ENCODE measurements around the gene EFHD2. TPM values are rescaled to one million over a fixed set of nuclear protein-coding genes. Genes with fewer than 3 reads are reported as not detected.

Gene EFHD2
- total RNA-seq, 1 experiment from 2014 or later: 69.7 TPM

DNA sequence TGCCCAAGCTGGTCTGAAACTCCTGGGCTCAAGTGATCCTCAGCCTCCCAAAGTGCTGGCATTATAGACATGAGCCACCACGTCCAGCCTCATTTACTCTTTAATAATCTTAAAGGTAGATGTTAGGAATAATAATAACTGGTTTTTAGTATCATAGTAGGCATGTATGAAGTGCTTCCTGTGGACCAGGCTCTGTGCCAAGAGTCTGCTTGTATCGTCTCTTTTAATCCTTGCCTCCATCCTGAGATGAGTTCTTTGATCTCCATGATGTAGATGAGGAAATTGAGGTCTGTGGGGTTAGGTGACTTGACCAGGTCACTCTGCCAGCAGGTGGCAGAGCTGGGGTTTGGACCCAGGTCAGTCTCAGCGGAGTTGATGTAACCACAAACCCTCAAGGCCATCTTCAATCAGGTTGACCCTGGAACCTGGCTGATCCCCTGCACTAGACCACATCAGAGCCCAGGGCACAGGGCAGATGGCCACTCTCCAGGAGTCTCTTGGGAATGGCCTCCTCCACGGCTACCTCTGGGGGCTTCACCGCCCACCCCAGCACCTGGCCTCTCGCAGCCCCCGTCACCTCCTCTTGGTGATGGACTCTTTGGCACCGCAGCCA lies 11.3 kb downstream of the EFHD2 start:
- no peaks in the 10 kb centered on the region for H3K9me2 ChIP-seq (ENCODE audit: insufficient read depth)
- H4K20me1 ChIP-seq (ENCODE audit: insufficient read depth): peaks cover 10% of the 10 kb centered on the region; the same call in 1 of the 2 replicates
- ATAC-seq: peak; percentile 45
- no peak overlapping the region for H2AFZ ChIP-seq (ENCODE audit: low read depth, low read length, poor library complexity, severe bottlenecking)
- no TSS peak for BruUV-seq (replicated peaks)
- no peak overlapping the region for H3K27ac ChIP-seq (ENCODE audit: low read depth, low read length)
- TF ChIP-seq TCF7L2 (IDR thresholded peaks at IDR 0.05; ENCODE audit: borderline replicate concordance, extremely low read depth, insufficient read depth, insufficient read length): peak; percentile 79
- TF ChIP-seq, protein P1, sequence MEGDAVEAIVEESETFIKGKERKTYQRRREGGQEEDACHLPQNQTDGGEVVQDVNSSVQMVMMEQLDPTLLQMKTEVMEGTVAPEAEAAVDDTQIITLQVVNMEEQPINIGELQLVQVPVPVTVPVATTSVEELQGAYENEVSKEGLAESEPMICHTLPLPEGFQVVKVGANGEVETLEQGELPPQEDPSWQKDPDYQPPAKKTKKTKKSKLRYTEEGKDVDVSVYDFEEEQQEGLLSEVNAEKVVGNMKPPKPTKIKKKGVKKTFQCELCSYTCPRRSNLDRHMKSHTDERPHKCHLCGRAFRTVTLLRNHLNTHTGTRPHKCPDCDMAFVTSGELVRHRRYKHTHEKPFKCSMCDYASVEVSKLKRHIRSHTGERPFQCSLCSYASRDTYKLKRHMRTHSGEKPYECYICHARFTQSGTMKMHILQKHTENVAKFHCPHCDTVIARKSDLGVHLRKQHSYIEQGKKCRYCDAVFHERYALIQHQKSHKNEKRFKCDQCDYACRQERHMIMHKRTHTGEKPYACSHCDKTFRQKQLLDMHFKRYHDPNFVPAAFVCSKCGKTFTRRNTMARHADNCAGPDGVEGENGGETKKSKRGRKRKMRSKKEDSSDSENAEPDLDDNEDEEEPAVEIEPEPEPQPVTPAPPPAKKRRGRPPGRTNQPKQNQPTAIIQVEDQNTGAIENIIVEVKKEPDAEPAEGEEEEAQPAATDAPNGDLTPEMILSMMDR (IDR thresholded peaks at IDR 0.05 in 2 of 3, conservative IDR thresholded peaks at IDR 0.05 in 1 of 3; ENCODE audit: borderline replicate concordance in 1 of 3, insufficient read depth in 1 of 3, low read depth in 2 of 3, low read length in 2 of 3): peak in 2 of 3 experiments; percentile 25 to 27; a peak in 2 of 6 replicates
- TF ChIP-seq, protein P2, sequence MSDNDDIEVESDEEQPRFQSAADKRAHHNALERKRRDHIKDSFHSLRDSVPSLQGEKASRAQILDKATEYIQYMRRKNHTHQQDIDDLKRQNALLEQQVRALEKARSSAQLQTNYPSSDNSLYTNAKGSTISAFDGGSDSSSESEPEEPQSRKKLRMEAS (IDR thresholded peaks at IDR 0.05): no peak
- TF ChIP-seq, protein P3, sequence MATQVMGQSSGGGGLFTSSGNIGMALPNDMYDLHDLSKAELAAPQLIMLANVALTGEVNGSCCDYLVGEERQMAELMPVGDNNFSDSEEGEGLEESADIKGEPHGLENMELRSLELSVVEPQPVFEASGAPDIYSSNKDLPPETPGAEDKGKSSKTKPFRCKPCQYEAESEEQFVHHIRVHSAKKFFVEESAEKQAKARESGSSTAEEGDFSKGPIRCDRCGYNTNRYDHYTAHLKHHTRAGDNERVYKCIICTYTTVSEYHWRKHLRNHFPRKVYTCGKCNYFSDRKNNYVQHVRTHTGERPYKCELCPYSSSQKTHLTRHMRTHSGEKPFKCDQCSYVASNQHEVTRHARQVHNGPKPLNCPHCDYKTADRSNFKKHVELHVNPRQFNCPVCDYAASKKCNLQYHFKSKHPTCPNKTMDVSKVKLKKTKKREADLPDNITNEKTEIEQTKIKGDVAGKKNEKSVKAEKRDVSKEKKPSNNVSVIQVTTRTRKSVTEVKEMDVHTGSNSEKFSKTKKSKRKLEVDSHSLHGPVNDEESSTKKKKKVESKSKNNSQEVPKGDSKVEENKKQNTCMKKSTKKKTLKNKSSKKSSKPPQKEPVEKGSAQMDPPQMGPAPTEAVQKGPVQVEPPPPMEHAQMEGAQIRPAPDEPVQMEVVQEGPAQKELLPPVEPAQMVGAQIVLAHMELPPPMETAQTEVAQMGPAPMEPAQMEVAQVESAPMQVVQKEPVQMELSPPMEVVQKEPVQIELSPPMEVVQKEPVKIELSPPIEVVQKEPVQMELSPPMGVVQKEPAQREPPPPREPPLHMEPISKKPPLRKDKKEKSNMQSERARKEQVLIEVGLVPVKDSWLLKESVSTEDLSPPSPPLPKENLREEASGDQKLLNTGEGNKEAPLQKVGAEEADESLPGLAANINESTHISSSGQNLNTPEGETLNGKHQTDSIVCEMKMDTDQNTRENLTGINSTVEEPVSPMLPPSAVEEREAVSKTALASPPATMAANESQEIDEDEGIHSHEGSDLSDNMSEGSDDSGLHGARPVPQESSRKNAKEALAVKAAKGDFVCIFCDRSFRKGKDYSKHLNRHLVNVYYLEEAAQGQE (IDR thresholded peaks at IDR 0.05; ENCODE audit: low read depth): no peak
- no peaks in the 10 kb centered on the region for H3K27me3 ChIP-seq (ENCODE audit: insufficient read depth, low read length)
- H3K4me1 ChIP-seq (ENCODE audit: control insufficient read depth in 1 of 2, insufficient read depth in 2 of 2, low read length in 2 of 2): peaks cover 9 to 70% of the 10 kb centered on the region in 2 experiments
- peaks cover 82% of the 10 kb centered on the region for H3K79me2 ChIP-seq (ENCODE audit: insufficient read depth, low read length)
- H3K9me3 ChIP-seq (ENCODE audit: control insufficient read depth in 1 of 2, insufficient read depth in 1 of 2, low read depth in 1 of 2, low read length in 2 of 2): no peaks in the 10 kb centered on the region
- DNase-seq (ENCODE audit: low read depth, low spot score): no peak
- no peak overlapping the region for H3K4me3 ChIP-seq (replicated peaks in 1 of 2; ENCODE audit: low read depth in 1 of 2, low read length in 2 of 2)
- no peak overlapping the region for H3K9ac ChIP-seq (ENCODE audit: low read length)
- POLR2A ChIA-PET: no interaction called here
- RAD21 ChIA-PET (ENCODE audit: low non-redundant PET in 1 of 2, low total read pairs in 2 of 2, uncharacterized antibody in 2 of 2, unreplicated experiment in 2 of 2): no interaction called here
- H3K36me3 ChIP-seq (ENCODE audit: control insufficient read depth in 1 of 2, insufficient read depth in 2 of 2, low read length in 2 of 2): peaks cover 0 to 12% of the 10 kb centered on the region in 2 experiments; a peak in 1 of 4 replicates
- H3K4me2 ChIP-seq (ENCODE audit: low read length): no peak overlapping the region
- CTCF ChIA-PET: no interaction called here
- intact Hi-C loops (cut with micrococcal nuclease): no loop called here

Measured in HCT116 (cell line).